WI38 (cell line): ENCODE data around the gene ADAMTSL3.

Source experiments
- H3K4me3 ChIP-seq: 2 replicates; pipeline ENCODE4 v1.5.1; 2011; ENCODE audit warnings: low read depth, mild to moderate bottlenecking, control low read depth, low read length
- TF ChIP-seq, protein P1 (sequence below): IDR thresholded peaks from 2 replicates; pipeline ENCODE4 v1.5.1; 2012; ENCODE audit warnings: low read depth, mild to moderate bottlenecking, control low read depth, low read length

The ADAMTSL3 gene

DNA sequence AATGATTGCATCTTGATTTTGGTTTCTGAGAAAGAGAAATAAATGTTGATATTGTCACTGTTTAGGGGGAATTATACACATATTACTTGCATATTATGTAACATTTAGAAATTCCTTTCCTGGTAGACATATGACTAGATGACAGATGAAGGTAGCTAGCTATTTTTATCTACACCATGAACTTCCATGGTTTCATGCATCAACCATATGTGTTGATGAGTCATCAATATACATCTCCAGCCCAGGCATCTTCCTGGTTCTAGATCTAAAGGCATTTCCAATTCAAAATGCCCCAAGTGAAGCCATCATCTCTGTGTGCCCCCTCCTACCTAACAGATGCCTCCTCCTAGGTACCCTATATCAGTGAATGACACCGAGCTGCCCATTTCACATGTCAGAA lies 9.5 kb upstream of the ADAMTSL3 start:
- TF ChIP-seq, protein P1, sequence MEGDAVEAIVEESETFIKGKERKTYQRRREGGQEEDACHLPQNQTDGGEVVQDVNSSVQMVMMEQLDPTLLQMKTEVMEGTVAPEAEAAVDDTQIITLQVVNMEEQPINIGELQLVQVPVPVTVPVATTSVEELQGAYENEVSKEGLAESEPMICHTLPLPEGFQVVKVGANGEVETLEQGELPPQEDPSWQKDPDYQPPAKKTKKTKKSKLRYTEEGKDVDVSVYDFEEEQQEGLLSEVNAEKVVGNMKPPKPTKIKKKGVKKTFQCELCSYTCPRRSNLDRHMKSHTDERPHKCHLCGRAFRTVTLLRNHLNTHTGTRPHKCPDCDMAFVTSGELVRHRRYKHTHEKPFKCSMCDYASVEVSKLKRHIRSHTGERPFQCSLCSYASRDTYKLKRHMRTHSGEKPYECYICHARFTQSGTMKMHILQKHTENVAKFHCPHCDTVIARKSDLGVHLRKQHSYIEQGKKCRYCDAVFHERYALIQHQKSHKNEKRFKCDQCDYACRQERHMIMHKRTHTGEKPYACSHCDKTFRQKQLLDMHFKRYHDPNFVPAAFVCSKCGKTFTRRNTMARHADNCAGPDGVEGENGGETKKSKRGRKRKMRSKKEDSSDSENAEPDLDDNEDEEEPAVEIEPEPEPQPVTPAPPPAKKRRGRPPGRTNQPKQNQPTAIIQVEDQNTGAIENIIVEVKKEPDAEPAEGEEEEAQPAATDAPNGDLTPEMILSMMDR, result no peak
- no peak overlapping the region for H3K4me3 ChIP-seq

DNA sequence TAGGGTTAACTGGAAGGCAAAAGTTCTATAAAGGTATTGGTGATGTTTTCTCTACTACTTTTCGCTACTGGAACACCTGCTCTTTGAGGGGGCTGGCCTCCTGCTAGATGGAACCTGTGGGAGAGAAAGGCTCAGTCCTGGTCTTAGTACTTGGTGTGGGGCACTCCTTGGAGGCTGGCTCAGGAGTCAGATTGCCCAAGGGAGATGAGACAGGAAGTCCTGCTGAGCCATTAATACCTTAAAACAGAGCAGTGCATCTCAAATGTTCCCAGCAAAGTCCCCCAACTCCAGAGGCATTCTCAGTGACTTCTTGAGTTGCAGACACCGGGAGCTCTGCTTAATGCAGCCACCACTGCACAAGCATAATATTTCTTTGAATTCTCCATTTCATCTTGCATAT lies 3.1 kb upstream of the ADAMTSL3 start:
- TF ChIP-seq, protein P1, result no peak
- no peak overlapping the region for H3K4me3 ChIP-seq

DNA sequence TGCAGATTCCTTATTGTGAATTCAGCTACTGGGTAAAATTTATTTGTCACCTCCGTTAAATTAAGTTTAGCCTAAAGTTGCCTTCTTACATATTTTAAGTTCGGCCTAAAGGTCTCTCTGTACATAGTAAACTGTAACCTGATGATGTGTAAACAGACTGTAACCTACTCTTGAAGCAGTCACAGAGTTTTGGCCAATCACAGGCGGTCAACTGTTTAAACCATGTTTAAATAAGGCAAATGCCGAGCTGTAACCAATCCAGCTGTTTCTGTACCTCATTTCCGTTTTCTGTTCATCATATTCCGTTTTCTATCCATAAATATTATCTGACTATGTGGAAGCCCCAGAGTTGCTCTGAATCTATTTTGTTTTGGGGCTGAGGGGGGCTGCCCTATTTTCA lies 2.4 kb upstream of the ADAMTSL3 start:
- H3K4me3 ChIP-seq, result no peak overlapping the region
- TF ChIP-seq, protein P1, result no peak

DNA sequence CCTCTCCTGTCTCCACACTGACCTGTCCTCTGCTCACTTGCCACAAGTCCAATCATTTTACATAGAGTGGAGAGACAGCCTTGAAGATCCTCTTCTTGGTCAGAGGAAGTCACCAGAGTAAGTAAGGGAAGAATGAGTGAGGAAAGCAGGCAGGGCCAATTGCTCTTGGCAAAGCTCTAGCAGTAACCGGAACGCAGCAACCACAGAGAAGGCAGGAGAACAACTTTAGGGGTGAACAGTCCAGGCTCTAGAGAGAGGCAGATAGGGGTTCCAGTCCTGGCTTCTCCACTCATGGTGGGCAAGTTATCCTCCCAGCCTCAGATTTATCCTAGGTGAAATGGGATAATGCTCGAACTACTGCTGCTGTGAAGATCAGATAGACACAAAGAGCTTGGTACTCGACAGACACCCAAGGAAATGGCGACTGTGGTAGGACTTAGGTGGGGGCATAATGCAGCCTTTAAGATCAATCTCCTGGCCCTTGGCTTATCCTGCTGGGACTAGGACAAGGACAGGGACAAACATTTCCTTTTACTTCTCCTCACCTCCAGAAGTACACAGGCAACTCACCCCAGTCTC lies 1.2 kb upstream of the ADAMTSL3 start:
- no peak overlapping the region for H3K4me3 ChIP-seq
- TF ChIP-seq, protein P1, result no peak

DNA sequence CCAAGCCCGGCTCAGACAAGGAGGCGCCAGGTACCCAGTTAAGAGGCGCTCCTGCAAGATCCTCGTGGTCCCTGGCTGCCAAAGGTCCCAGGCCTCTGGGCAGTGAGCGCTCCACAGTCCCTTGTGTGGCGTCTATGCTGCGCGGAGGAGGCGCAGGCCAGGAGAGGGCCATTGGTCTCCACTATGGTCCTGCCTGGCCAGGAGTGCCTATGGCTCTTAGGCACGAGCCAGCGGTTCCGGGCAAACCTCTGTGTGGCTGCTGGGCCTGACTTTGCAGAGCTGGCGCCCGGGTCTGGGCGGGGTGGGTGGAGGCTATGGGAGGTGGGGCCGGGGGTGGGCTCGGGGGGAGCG lies 660 bp upstream of the ADAMTSL3 start:
- TF ChIP-seq, protein P1, result no peak

DNA sequence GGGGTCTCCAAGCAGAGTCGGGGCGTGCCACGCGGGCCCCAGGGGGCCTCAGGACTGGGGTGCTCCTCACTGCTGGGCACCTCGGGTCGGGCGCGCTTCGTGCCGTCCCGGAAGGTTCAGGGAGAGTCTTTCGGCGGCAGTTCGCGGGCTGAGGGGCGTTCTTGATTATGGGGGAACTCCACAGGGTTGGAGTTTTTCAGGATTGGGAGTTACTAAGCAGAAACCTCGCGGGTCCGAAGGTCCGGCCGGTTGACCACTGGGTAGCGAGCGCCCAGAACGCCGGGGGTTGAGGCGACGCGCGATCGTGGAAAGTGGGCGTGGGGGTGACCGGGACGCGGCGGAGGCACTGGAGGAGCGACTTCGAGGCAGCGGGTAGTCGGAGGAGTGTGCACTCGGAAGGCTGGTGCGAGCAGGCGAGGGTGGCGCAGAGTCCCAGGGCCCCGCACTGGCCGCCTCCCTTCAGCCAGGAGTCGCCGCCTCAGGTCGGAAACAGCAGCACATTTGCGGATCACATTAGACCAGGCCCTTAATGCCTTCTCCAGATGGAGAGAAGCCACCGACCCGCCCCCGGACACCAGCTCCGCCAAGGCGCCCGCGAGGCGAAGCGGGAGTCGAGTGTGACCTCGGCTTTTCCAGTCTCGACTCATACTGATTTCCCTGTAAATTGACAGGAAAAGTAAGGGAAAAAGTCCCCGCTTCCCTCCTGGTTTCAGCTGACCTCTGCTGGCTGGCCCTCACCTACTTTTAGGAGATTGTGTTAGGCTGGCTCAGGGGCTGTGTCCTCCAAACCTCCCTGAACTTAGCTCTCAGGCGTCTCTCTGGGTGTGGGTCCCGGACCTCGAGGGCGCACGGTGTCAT lies 685 bp downstream of the ADAMTSL3 start:
- TF ChIP-seq, protein P1, result no peak
- no peak overlapping the region for H3K4me3 ChIP-seq

More for the DNA sequence above, 660 bp upstream of the ADAMTSL3 start:
- no peak overlapping the region for H3K4me3 ChIP-seq

DNA sequence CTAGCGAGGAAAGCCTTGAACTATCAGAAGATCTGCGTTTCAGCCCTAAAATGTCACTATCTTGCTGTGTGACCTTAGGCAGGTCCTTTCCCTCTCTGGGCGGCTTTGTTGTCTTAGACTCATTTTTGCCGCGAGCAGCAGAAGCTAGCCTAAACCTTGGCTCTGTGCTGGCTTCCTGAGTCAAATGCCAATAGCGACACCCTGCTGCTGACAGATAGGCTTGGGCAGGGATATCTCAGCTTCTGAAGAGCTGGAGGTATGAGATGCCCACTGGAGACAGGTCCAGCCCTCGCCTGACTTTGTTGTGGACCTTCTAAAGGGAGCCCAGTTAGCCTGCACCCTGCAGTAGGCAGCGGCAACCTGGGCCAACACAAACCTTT lies 1.3 kb downstream of the ADAMTSL3 start:
- H3K4me3 ChIP-seq, result no peak overlapping the region
- TF ChIP-seq, protein P1, result no peak
